Neural cell (in vitro differentiated cells): ENCODE data around the gene RFC2. TPM values are rescaled to one million over a fixed set of nuclear protein-coding genes. Genes with fewer than 3 reads are reported as not detected.

Experiments used
- H2AFZ ChIP-seq: fragments of 200-600, 300-800 bp; sonication (generic), shearing (Covaris generic); 2 replicates; pipeline ENCODE4 v1.6.0; 2014; ENCODE audit warnings: low read depth, mild to moderate bottlenecking, antibody characterized with exemption, low read length, moderate library complexity
- H3F3A ChIP-seq: fragments of 200-600 bp; shearing (Covaris generic); 2 replicates; pipeline ENCODE4 v1.6.1; 2016; ENCODE audit warnings: mild to moderate bottlenecking, moderate library complexity, mixed read lengths, antibody characterized with exemption, low read length; ENCODE audit not compliant: insufficient read depth, poor library complexity, severe bottlenecking
- H3K27ac ChIP-seq: fragments of 200-600, 300-800 bp; sonication (generic), shearing (Covaris generic); 2 replicates; pipeline ENCODE4 v1.5.1; 2014; ENCODE audit warnings: mild to moderate bottlenecking, low read length, moderate library complexity
- H3K27me3 ChIP-seq: fragments of 300-800, 200-600 bp; sonication (generic), shearing (Covaris generic); 2 replicates; pipeline ENCODE4 v1.6.0; 2014; ENCODE audit warnings: mild to moderate bottlenecking, low read depth, low read length, moderate library complexity; ENCODE audit not compliant: insufficient read depth
- H3K36me3 ChIP-seq: fragments of 300-800, 200-600 bp; sonication (generic), shearing (Covaris generic); 2 replicates; pipeline ENCODE4 v1.5.1; 2014; ENCODE audit warnings: mild to moderate bottlenecking, antibody characterized with exemption, low read length, moderate library complexity; ENCODE audit not compliant: insufficient read depth
- H3K4me2 ChIP-seq: fragments of 300-800, 200-600 bp; sonication (generic), shearing (Covaris generic); 2 replicates; pipeline ENCODE4 v1.6.0; 2014; ENCODE audit warnings: mild to moderate bottlenecking, low read length
- H3K4me3 ChIP-seq: fragments of 300-800, 200-600 bp; sonication (generic), shearing (Covaris generic); 2 replicates; pipeline ENCODE4 v1.5.1; 2014; ENCODE audit warnings: mild to moderate bottlenecking, low read length, moderate library complexity
- H3K79me2 ChIP-seq: fragments of 200-600 bp; shearing (Covaris generic); replicated peaks from 2 replicates; pipeline ENCODE4 v1.6.0; 2014; ENCODE audit warnings: mild to moderate bottlenecking, low read length, moderate library complexity; ENCODE audit not compliant: insufficient read depth
- H3K9ac ChIP-seq: fragments of 300-800, 200-600 bp; sonication (generic), shearing (Covaris generic); 2 replicates; pipeline ENCODE4 v1.6.1; 2016; ENCODE audit warnings: mild to moderate bottlenecking, low read length, mixed read lengths
- H3K9me2 ChIP-seq: fragments of 200-600 bp; shearing (Covaris generic); 2 replicates; pipeline ENCODE4 v1.6.1; 2016; ENCODE audit warnings: mild to moderate bottlenecking, low read length, mixed read lengths; ENCODE audit not compliant: insufficient read depth
- H3K9me3 ChIP-seq: fragments of 200-600, 300-800 bp; sonication (generic), shearing (Covaris generic); 2 replicates; pipeline ENCODE4 v1.6.1; 2016; ENCODE audit warnings: mild to moderate bottlenecking, mixed run types, low read length, moderate library complexity, mixed read lengths
- H4K20me1 ChIP-seq: fragments of 200-600 bp; shearing (Covaris generic); 2 replicates; pipeline ENCODE4 v1.6.1; 2016; ENCODE audit warnings: mild to moderate bottlenecking, mixed run types; ENCODE audit not compliant: insufficient read depth
- CTCF ChIP-seq: fragments of 450-650 bp; IDR thresholded peaks from 2 replicates; pipeline ENCODE4 v1.5.1; 2014; ENCODE audit warnings: antibody characterized with exemption, mild to moderate bottlenecking, moderate library complexity; ENCODE audit not compliant: poor library complexity, severe bottlenecking
- EP300 ChIP-seq: fragments of 450-650 bp; conservative IDR thresholded peaks from 2 replicates; pipeline ENCODE4 v1.6.1; 2014; ENCODE audit warnings: antibody characterized with exemption, mild to moderate bottlenecking, moderate library complexity; ENCODE audit not compliant: poor library complexity, severe bottlenecking
- EZH2 ChIP-seq: fragments of 200-600, 300-800 bp; shearing (Covaris generic), sonication (generic); IDR thresholded peaks from 2 replicates; pipeline ENCODE4 v1.6.1; 2014; ENCODE audit warnings: antibody characterized with exemption, low read length, borderline replicate concordance, mild to moderate bottlenecking; ENCODE audit not compliant: insufficient read depth, poor library complexity, severe bottlenecking
- MXI1 ChIP-seq: fragments of 450-650 bp; conservative IDR thresholded peaks from 2 replicates; pipeline ENCODE4 v1.6.1; 2014; ENCODE audit warnings: antibody characterized with exemption, mild to moderate bottlenecking; ENCODE audit not compliant: poor library complexity, severe bottlenecking
- POLR2AphosphoS5 ChIP-seq: IDR thresholded peaks from 2 replicates; pipeline ENCODE4 v1.6.1; 2012
- RAD21 ChIP-seq: fragments of 450-650 bp; conservative IDR thresholded peaks from 2 replicates; pipeline ENCODE4 v1.6.1; 2014; ENCODE audit warnings: antibody characterized with exemption, mild to moderate bottlenecking, moderate library complexity
- REST ChIP-seq: IDR thresholded peaks from 2 replicates; pipeline ENCODE4 v1.6.1; 2012; ENCODE audit warnings: borderline replicate concordance
- SMC3 ChIP-seq: fragments of 450-650 bp; conservative IDR thresholded peaks from 2 replicates; pipeline ENCODE4 v1.6.1; 2014; ENCODE audit warnings: antibody characterized with exemption, mild to moderate bottlenecking, moderate library complexity; ENCODE audit not compliant: poor library complexity
- TAF1 ChIP-seq: IDR thresholded peaks from 2 replicates; pipeline ENCODE4 v1.6.1; 2012; ENCODE audit warnings: low read depth
- polyA plus RNA-seq: library from polyadenylated mRNA; depleted of rRNA; stranded (reverse); fragments of >200 nt; gene quantifications from 2 replicates; pipeline ENCODE4 v1.2.3, GENCODE V29; 2014

Gene RFC2
- polyA plus RNA-seq, 1 donor from 2014 or later = 20.9 TPM

GRCh38 chr7:74183142-74183541 is 71.1 kb downstream of the RFC2 start:
- peaks cover 21% of the 10 kb centered on the region for H4K20me1 ChIP-seq
- H3F3A ChIP-seq = no peaks in the 10 kb centered on the region
- TF ChIP-seq POLR2AphosphoS5 (no peak), TAF1 (no peak), REST (no peak)
- H3K27me3 ChIP-seq = no peaks in the 10 kb centered on the region
- H3K36me3 ChIP-seq = peaks cover 10% of the 10 kb centered on the region
- no peaks in the 10 kb centered on the region for H3K9me2 ChIP-seq
- no peak overlapping the region for H2AFZ ChIP-seq
- H3K9ac ChIP-seq = no peak overlapping the region
- H3K27ac ChIP-seq = no peak overlapping the region
- no peaks in the 10 kb centered on the region for H3K9me3 ChIP-seq
- peaks cover 97% of the 10 kb centered on the region for H3K79me2 ChIP-seq
- H3K4me2 ChIP-seq = no peak overlapping the region
- no peak overlapping the region for H3K4me3 ChIP-seq

- Histone ChIP-seq H3K79me2 (peaks cover 97% of the 10 kb centered on the region), H2AFZ (no peak overlapping the region), H3K36me3 (peaks cover 10% of the 10 kb centered on the region), H3K27ac (no peak overlapping the region), H3F3A (no peaks in the 10 kb centered on the region), H4K20me1 (peaks cover 16% of the 10 kb centered on the region), H3K4me3 (no peak overlapping the region), H3K4me2 (no peak overlapping the region), H3K27me3 (no peaks in the 10 kb centered on the region), H3K9ac (no peak overlapping the region), H3K9me3 (no peaks in the 10 kb centered on the region), H3K9me2 (no peaks in the 10 kb centered on the region)
- TF ChIP-seq EZH2 = no peak
- no peak for TF ChIP-seq TAF1
- TF ChIP-seq MXI1 = no peak
- no peak for TF ChIP-seq SMC3
- no peak for TF ChIP-seq POLR2AphosphoS5
- no peak for TF ChIP-seq REST
- TF ChIP-seq EP300 = no peak
- TF ChIP-seq CTCF = no peak
- no peak for TF ChIP-seq RAD21
Observed at GRCh38 chr7:74182453-74183090, 71.6 kb downstream of the RFC2 start.
